OCI-LY3 (cell line): ENCODE measurements around the gene ADM5.

Experiments used
- EZH2phosphoT487 ChIP-seq: fragments of 200-600 bp; shearing (Covaris generic); IDR thresholded peaks from 2 replicates; pipeline ENCODE4 v1.6.1; 2018; ENCODE audit warnings: antibody characterized with exemption, mixed run types, low read depth
- TF ChIP-seq, protein P1 (sequence below): fragments of 200-600, 300-600 bp; sonication (generic); IDR thresholded peaks from 2 replicates; pipeline ENCODE4 v1.5.1; 2014; ENCODE audit warnings: antibody characterized with exemption, low read length, low read depth

- TF ChIP-seq EZH2phosphoT487: no peak
- TF ChIP-seq, protein P1, sequence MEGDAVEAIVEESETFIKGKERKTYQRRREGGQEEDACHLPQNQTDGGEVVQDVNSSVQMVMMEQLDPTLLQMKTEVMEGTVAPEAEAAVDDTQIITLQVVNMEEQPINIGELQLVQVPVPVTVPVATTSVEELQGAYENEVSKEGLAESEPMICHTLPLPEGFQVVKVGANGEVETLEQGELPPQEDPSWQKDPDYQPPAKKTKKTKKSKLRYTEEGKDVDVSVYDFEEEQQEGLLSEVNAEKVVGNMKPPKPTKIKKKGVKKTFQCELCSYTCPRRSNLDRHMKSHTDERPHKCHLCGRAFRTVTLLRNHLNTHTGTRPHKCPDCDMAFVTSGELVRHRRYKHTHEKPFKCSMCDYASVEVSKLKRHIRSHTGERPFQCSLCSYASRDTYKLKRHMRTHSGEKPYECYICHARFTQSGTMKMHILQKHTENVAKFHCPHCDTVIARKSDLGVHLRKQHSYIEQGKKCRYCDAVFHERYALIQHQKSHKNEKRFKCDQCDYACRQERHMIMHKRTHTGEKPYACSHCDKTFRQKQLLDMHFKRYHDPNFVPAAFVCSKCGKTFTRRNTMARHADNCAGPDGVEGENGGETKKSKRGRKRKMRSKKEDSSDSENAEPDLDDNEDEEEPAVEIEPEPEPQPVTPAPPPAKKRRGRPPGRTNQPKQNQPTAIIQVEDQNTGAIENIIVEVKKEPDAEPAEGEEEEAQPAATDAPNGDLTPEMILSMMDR: no peak
Measured at GRCh38 chr19:49687150-49687549, 2.2 kb upstream of the ADM5 start.
